K562 (cell line): ENCODE results near the gene EDNRB. TPM values are rescaled to one million over a fixed set of nuclear protein-coding genes. Genes with fewer than 3 reads are reported as not detected.

Experiments used
- EWSR1 ChIP-seq: fragments of 450-650 bp; IDR thresholded peaks from 2 replicates; pipeline ENCODE4 v1.6.1; 2018; ENCODE audit warnings: borderline replicate concordance, mild to moderate bottlenecking, low read depth, moderate library complexity; ENCODE audit not compliant: partially characterized antibody
- FOXA3 ChIP-seq, 2 experiments: fragments of 450-650 bp in 1 of 2; sonication (generic) in 1 of 2; formaldehyde crosslinking; IDR thresholded peaks in 1 of 2; conservative IDR thresholded peaks in 1 of 2; 2 replicates each; pipeline versions ENCODE4 v1.4.0 to v1.8.0; 2020 to 2022; ENCODE audit warnings: mild to moderate bottlenecking in 2 of 2, missing genetic modification reagents in 1 of 2
- REST ChIP-seq, 2 experiments: fragments of 450-650 bp; formaldehyde crosslinking in 1 of 2; IDR thresholded peaks; 2 replicates each; pipeline versions ENCODE4 v1.4.0 to v1.6.1; 2014 to 2020; ENCODE audit warnings: mild to moderate bottlenecking in 2 of 2, borderline replicate concordance in 1 of 2, low read depth in 1 of 2
- RNF2 ChIP-seq: sonication (generic); IDR thresholded peaks from 2 replicates; pipeline ENCODE4 v1.6.1; 2016
- SNIP1 ChIP-seq: fragments of 450-650 bp; IDR thresholded peaks from 2 replicates; pipeline ENCODE4 v1.7.1; 2017; ENCODE audit warnings: low read depth, mild to moderate bottlenecking
- polyA plus RNA-seq, 8 experiments: library from polyadenylated mRNA; depleted of rRNA in 4 of 8; stranded (reverse) in 5 of 8; unstranded in 3 of 8; fragments of >200 nt; fragmentation: Nextera tagmentation in 2 of 8; fragmentation: Illumina TruSeq in 1 of 8; extraction: Ambion mirVana in 2 of 8; extraction: Trizol in 1 of 8; gene quantifications; 2 replicates each; pipeline versions ENCODE4 v1.2.1 to v1.2.3, GENCODE V29; 2011 to 2014; ENCODE audit warnings: inconsistent platforms in 1 of 8, missing spikeins in 1 of 8
- total RNA-seq, 7 experiments: library from RNA; depleted of rRNA in 6 of 7; stranded (reverse); fragments of >200 nt in 6 of 7; fragmentation: Illumina TruSeq in 2 of 7; extraction: Trizol in 2 of 7; gene quantifications; 2 replicates each; pipeline versions ENCODE4 v1.2.1 to v1.2.3, GENCODE V29; 2011 to 2021; ENCODE audit warnings: low replicate concordance in 1 of 7

The EDNRB gene
- total and polyA plus RNA-seq, 9 of the 15 experiments (the other 6 are each of a cell fraction or from before 2014, with no cell fraction given): 0.04 TPM; not detected in 8

GRCh38 chr13:77952276-77952675 is 33.6 kb upstream of the EDNRB start (continued):
- TF ChIP-seq REST (IDR thresholded peaks at IDR 0.05; ENCODE audit: borderline replicate concordance): no peak
- no peak for TF ChIP-seq REST (CRISPR knock-in tag; IDR thresholded peaks at IDR 0.05; ENCODE audit: low read depth)
- TF ChIP-seq FOXA3 (CRISPR knock-in tag; conservative IDR thresholded peaks at IDR 0.05 in 1 of 2, IDR thresholded peaks at IDR 0.05 in 1 of 2): no peak
- TF ChIP-seq RNF2: no peak
- TF ChIP-seq EWSR1: no peak
- no peak for TF ChIP-seq SNIP1
- TF ChIP-seq, all 486 proteins: peak for 0
